ENCODE data around the gene TJP3.

DNA sequence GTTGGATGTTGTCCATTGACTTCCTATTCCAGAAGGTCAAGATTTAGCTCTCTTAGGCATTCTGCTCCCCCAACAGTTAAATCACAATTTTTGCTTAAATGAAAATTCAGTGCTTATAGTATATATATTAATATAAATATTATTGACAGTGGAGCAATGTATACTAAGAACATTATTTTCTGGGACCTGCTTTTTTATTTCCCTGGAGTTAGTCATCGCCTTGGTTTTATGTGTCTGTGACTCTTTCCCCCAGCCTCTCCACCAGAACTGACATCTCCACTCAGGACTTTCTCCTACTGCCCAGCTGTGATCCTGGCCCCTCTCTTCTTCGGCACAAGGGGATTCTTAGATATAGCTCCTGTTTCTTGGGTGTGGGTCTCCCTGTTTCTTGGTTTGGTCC lies 88.2 kb downstream of the TJP3 start:
- TF ChIP-seq SUZ12 (IDR thresholded peaks at IDR 0.05; ENCODE audit: extremely low read depth, insufficient read depth, insufficient read length) (no peak), ZNF274 (IDR thresholded peaks at IDR 0.05; ENCODE audit: low read depth, low read length) (no peak), YY1 (IDR thresholded peaks at IDR 0.05; ENCODE audit: insufficient read depth, insufficient read length) (no peak)
